Lung (tissue), 12 donors: Measurements from ENCODE around the gene TIMP3. TPM values are rescaled to one million over a fixed set of nuclear protein-coding genes. Genes with fewer than 3 reads are reported as not detected.
A peak's percentile ranks its signal among the peaks of the same experiment; 100 is the strongest.

Experiments used
- ATAC-seq: fragments of 200-7000 bp; cut with Tn5 transposase; one replicate; pipeline ENCODE4 v1.9.1; 2020; ENCODE audit warnings: moderate number of reproducible peaks; ENCODE audit not compliant: insufficient read depth, low FRiP score
- DNase-seq, 3 donors: peaks; one replicate each; pipeline ENCODE4 v3.0.0-alpha.2; 2013 to 2017
- H3K27ac ChIP-seq, 2 donors: one replicate each; pipeline ENCODE4 v1.5.1; 2013; ENCODE audit warnings: mild to moderate bottlenecking in 2 of 2, moderate library complexity in 2 of 2, control low read depth in 1 of 2, inconsistent platforms in 1 of 2, low read depth in 1 of 2, low read length in 1 of 2
- H3K27me3 ChIP-seq, 3 donors: one replicate each; pipeline ENCODE4 v1.5.1; 2013; ENCODE audit warnings: low read length in 2 of 3; ENCODE audit not compliant: control insufficient read depth in 3 of 3, insufficient read depth in 3 of 3
- H3K36me3 ChIP-seq, 4 donors: one replicate each; pipeline ENCODE4 v1.5.1; 2013; ENCODE audit warnings: low read length in 4 of 4, mild to moderate bottlenecking in 1 of 4, moderate library complexity in 1 of 4; ENCODE audit not compliant: control insufficient read depth in 4 of 4, insufficient read depth in 4 of 4
- H3K4me1 ChIP-seq, 5 donors: one replicate each; pipeline ENCODE4 v1.5.1; 2013; ENCODE audit warnings: low read length in 5 of 5, mild to moderate bottlenecking in 2 of 5, moderate library complexity in 1 of 5; ENCODE audit not compliant: control insufficient read depth in 5 of 5, insufficient read depth in 5 of 5
- H3K4me3 ChIP-seq: one replicate; pipeline ENCODE4 v1.5.1; 2013; ENCODE audit warnings: mild to moderate bottlenecking, control low read depth, moderate library complexity
- H3K9ac ChIP-seq, 2 donors: one replicate each; pipeline ENCODE4 v1.5.1; 2013; ENCODE audit warnings: low read length in 2 of 2, control low read depth in 1 of 2; ENCODE audit not compliant: insufficient read depth in 1 of 2
- H3K9me3 ChIP-seq, 4 donors: one replicate each; pipeline ENCODE4 v1.5.1; 2013; ENCODE audit warnings: low read length in 3 of 4, mild to moderate bottlenecking in 1 of 4, moderate library complexity in 1 of 4; ENCODE audit not compliant: control insufficient read depth in 4 of 4, insufficient read depth in 3 of 4
- CTCF ChIP-seq: IDR thresholded peaks from 2 replicates; pipeline ENCODE4 v1.5.1; 2012; ENCODE audit warnings: mild to moderate bottlenecking; ENCODE audit errors: control extremely low read depth, extremely low read depth
- WGBS, 2 donors: extraction: QIAGEN DNeasy Blood & Tissue Kit; methylation state at CpG; one replicate each; pipeline ENCODE4 v1.1.7; 2013; 5-methylcytosine and 5-hydroxymethylcytosine counted together
- polyA plus RNA-seq, 2 donors: library from polyadenylated mRNA; stranded (reverse); fragments of 200-250 nt; gene quantifications; one replicate each; pipeline ENCODE4 v1.2.1, GENCODE V29; 2013
- total RNA-seq, 2 donors: library from RNA; depleted of rRNA in 1 of 2; stranded (reverse); fragments of >200 nt in 1 of 2; gene quantifications; one replicate each; pipeline ENCODE4 v1.2.1, GENCODE V29; 2014 to 2021
- donor health status: control.
- donor health status: control.
- donor health status: Bipolar disorder and iron deficiency.
- donor health status: healthy.
- donor health status: DM: yes; HTN: yes; CAD: no.

The TIMP3 gene
- total and polyA plus RNA-seq, 4 donors, result 129 to 547 (median 239) TPM

- DNase-seq (no peak), ATAC-seq (no peak)
- no peak for TF ChIP-seq CTCF
- Histone ChIP-seq H3K27me3 (peaks cover 0 to 10% (median 0%) of the 10 kb centered on the region in 3 donors), H3K4me1 (peaks cover 0 to 42% (median 4%) of the 10 kb centered on the region in 5 donors), H3K4me3 (no peak overlapping the region), H3K27ac (no peak overlapping the region), H3K36me3 (no peaks in the 10 kb centered on the region), H3K9ac (no peak overlapping the region), H3K9me3 (no peaks in the 10 kb centered on the region)
- 64 to 75% methylated on average over 4 of the region's 4 CpGs for WGBS, 2 donors
These were observed 80.9 kb downstream of the TIMP3 start for GRCh38 chr22:32882360-32882755.

- Histone ChIP-seq H3K36me3 (no peaks in the 10 kb centered on the region), H3K4me3 (no peak overlapping the region), H3K27ac (no peak overlapping the region), H3K9me3 (no peaks in the 10 kb centered on the region), H3K4me1 (peaks cover 0 to 48% (median 4%) of the 10 kb centered on the region in 5 donors), H3K9ac (no peak overlapping the region), H3K27me3 (peaks cover 0 to 10% (median 0%) of the 10 kb centered on the region in 3 donors)
- no peak for TF ChIP-seq CTCF
- ATAC-seq (no peak), DNase-seq (no peak)
- WGBS, 2 donors, result 62 to 82% methylated on average over 6 of the region's 6 CpGs
These were observed 81.4 kb downstream of the TIMP3 start for GRCh38 chr22:32882774-32883530.

- peaks cover 0 to 7% (median 0%) of the 10 kb centered on the region in 3 donors for H3K27me3 ChIP-seq
- H3K9me3 ChIP-seq, result no peaks in the 10 kb centered on the region
- no peak overlapping the region for H3K27ac ChIP-seq
- ATAC-seq, result no peak
- no peaks in the 10 kb centered on the region for H3K36me3 ChIP-seq
- H3K4me3 ChIP-seq, result no peak overlapping the region
- 62 to 63% methylated on average over 7 of the region's 7 CpGs for WGBS, 2 donors
- TF ChIP-seq CTCF, result no peak
- H3K4me1 ChIP-seq, result peaks cover 0 to 24% (median 4%) of the 10 kb centered on the region in 5 donors
- peak; percentile 34 to 85 (median 82) for DNase-seq
- H3K9ac ChIP-seq, result no peak overlapping the region
These were observed 85.9 kb downstream of the TIMP3 start for GRCh38 chr22:32887324-32887980.
